ENCODE data around the gene RAP1GAP. TPM values are rescaled to one million over a fixed set of nuclear protein-coding genes. Genes with fewer than 3 reads are reported as not detected.
A peak's percentile ranks its signal among the peaks of the same experiment; 100 is the strongest.

RAP1GAP gene
- total and polyA plus RNA-seq, 9 of the 15 experiments (the other 6 are each of a cell fraction or from before 2014, with no cell fraction given): 0.29 to 30.2 (median 19.2) TPM

GRCh38 chr1:21569820-21570527 lies 99.2 kb downstream of the RAP1GAP start:
- Histone ChIP-seq H3K9me1 (ENCODE audit: control insufficient read depth, insufficient read depth, low read length) (no peaks in the 10 kb centered on the region), H3K9ac (ENCODE audit: insufficient read depth in 1 of 2, low read depth in 2 of 2, low read length in 2 of 2) (peak overlapping the region in 1 of 2 experiments; percentile 43; a peak in 2 of 4 replicates), H3K9me3 (replicated peaks; ENCODE audit: control insufficient read depth, insufficient read depth, low read depth, low read length) (no peaks in the 10 kb centered on the region), H3K4me3 (no peak overlapping the region), H3K79me2 (ENCODE audit: control insufficient read depth, insufficient read depth, low read length) (no peaks in the 10 kb centered on the region), H3K27me3 (ENCODE audit: control insufficient read depth in 2 of 2, insufficient read depth in 2 of 2, low read length in 2 of 2) (peaks cover 0 to 13% of the 10 kb centered on the region in 2 experiments; a peak in 2 of 5 replicates), H3K4me2 (ENCODE audit: insufficient read depth, low read length) (no peak overlapping the region), H3K36me3 (ENCODE audit: control insufficient read depth, insufficient read depth, low read length) (no peaks in the 10 kb centered on the region), H2AFZ (ENCODE audit: low read depth, low read length) (no peak overlapping the region), H3K27ac (ENCODE audit: extremely low read depth, low read depth, low read length) (no peak overlapping the region), H4K20me1 (replicated peaks; ENCODE audit: control insufficient read depth, insufficient read depth, low read length) (no peaks in the 10 kb centered on the region; the same call in 1 of the 2 replicates), H3K4me1 (replicated peaks in 1 of 2; ENCODE audit: control insufficient read depth in 2 of 2, insufficient read depth in 2 of 2, low read length in 2 of 2) (peaks cover 4 to 27% of the 10 kb centered on the region in 2 experiments; a peak in 4 of 5 replicates)
- no peak for TF ChIP-seq ZNF436 (CRISPR knock-in tag; IDR thresholded peaks at IDR 0.05)
- no peak; the same call in 1 of the 2 replicates for TF ChIP-seq NR2C1 (IDR thresholded peaks at IDR 0.05)
- peak; percentile 39; the same call in 1 of the 2 replicates for TF ChIP-seq NR2C1 (tag; IDR thresholded peaks at IDR 0.05)
- no peak for TF ChIP-seq E2F1 (CRISPR knock-in tag; IDR thresholded peaks at IDR 0.05)
- TF ChIP-seq ZBTB7A (IDR thresholded peaks at IDR 0.05; ENCODE audit: borderline replicate concordance, control insufficient read depth, low read depth, low read length): peak; percentile 19; the same call in 1 of the 2 replicates
- TF ChIP-seq LARP7 (IDR thresholded peaks at IDR 0.05): no peak
- no peak for TF ChIP-seq SMAD1 (IDR thresholded peaks at IDR 0.05; ENCODE audit: low read depth, low read length, partially characterized antibody)
- TF ChIP-seq NR2C2 (CRISPR knock-in tag; IDR thresholded peaks at IDR 0.05): peak; percentile 15; the same call in 1 of the 2 replicates
- no peak for TF ChIP-seq NR2C2 (tag; IDR thresholded peaks at IDR 0.05)
- TF ChIP-seq ZFP36 (IDR thresholded peaks at IDR 0.05; ENCODE audit: low read depth, low read length, partially characterized antibody): peak; percentile 89
- no peak for TF ChIP-seq ID3 (CRISPR knock-in tag; IDR thresholded peaks at IDR 0.05)
- TF ChIP-seq ID3 (tag; IDR thresholded peaks at IDR 0.05): no peak
- ChIA-PET POLR2A (interaction anchor here (0.7 to 1.4 kb wide), 2 partner anchors 8 to 10 kb away, joined by 4 to 5 read pairs; no protein-coding TSS in a partner anchor), CTCF (ENCODE audit: low intra/inter-chr PET ratio) (no interaction called here)
- DNase-seq (ENCODE audit: extremely low read depth in 1 of 4, low spot score in 3 of 4) (no peak), ATAC-seq (no peak), FAIRE-seq (peak; percentile 15)
- 32% methylated on average over 10 of the region's 10 CpGs for whole genome bisulfite sequencing (ENCODE audit: insufficient coverage, low coverage, missing lambda C conversion rate)
- no TSS peak for BruUV-seq (replicated peaks)
- in situ Hi-C loops (cut with MboI): no loop called here
- intact Hi-C loops (cut with micrococcal nuclease): loop anchor here (10.0 kb wide), 1 partner anchor 195 kb away; no protein-coding TSS in a partner anchor

Data from K562 (cell line).